Measurements from ENCODE around the gene FUS. TPM values are rescaled to one million over a fixed set of nuclear protein-coding genes. Genes with fewer than 3 reads are reported as not detected.
"Not testable (repeated sequence)": the region's sequence is repeated elsewhere in the genome, so short reads cannot be mapped to it uniquely, and the experiment has no call there.

FUS gene
- total RNA-seq: 39.8 and 72.4 TPM in 2 replicates

- DNase-seq (ENCODE audit: low read depth): peak; percentile 47
Observed at GRCh38 chr16:31179747-31180459, at the start of gene FUS. FUS (plus strand) TSS chr16:31180139; CDS start chr16:31180215, 76 bp downstream.

GRCh38 chr16:31130336-31130891 lies 49.5 kb upstream of the FUS start:
- no peak for DNase-seq (ENCODE audit: low read depth)

GRCh38 chr16:31130899-31131298 lies 49.0 kb upstream of the FUS start:
- DNase-seq (ENCODE audit: low read depth): no peak

GRCh38 chr16:31131416-31131815 lies 48.5 kb upstream of the FUS start:
- no peak for DNase-seq (ENCODE audit: low read depth)

DNA sequence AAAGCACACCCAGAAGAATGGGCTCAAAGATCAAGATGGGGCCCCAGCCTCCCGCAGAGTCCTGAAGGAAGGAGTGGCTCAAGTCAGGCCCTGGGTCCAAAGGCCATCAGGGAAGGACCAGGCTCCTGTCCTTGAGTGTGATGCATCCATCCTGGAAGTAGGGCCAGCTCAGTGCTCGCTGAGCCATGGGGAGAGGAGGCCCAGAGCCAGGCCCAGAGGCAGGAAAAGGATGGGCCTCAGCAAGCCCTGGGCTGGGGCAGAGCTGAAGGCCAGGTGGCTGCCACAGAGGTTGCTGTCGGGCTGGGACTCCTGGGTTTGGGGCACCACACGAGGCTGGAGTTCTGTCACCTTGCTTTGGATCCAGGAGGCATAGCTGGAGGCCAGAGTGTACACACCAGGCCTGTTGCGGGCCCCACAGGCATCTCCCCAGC lies 48.1 kb upstream of the FUS start:
- DNase-seq (ENCODE audit: low read depth): no peak

DNA sequence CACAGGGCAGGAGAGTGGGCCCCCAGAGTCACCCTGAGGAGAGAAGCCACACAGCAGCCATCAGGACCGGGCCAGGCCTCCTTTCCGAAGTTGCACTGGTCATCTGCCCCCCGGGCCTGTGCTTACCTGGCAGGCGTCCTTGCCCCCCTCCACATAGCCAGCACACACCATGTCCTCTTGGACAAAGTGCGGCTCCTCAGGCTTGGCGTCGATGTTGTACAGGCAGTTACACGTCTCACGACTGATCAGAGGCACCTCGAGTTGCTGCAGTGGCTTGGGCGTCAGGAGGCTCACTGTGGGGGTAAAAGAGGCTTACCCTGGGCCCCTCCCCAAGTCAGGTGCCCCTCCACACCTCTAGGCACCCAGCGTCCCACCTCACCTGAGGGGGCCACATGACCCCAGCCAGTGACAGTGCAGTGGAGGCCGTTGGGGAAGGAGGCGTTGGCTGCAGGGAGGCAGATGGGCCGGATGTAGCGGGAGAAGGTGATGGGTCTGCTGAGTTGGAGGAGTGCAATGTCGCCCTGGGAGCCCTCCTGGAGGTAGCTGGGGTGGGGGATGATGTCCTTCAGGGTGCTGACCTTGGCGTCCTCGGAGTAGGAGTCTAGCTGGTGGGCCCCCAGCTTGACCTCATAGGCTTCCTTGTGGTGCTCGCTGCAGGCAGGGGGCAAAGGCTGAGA lies 47.5 kb upstream of the FUS start:
- DNase-seq (ENCODE audit: low read depth): no peak

DNA sequence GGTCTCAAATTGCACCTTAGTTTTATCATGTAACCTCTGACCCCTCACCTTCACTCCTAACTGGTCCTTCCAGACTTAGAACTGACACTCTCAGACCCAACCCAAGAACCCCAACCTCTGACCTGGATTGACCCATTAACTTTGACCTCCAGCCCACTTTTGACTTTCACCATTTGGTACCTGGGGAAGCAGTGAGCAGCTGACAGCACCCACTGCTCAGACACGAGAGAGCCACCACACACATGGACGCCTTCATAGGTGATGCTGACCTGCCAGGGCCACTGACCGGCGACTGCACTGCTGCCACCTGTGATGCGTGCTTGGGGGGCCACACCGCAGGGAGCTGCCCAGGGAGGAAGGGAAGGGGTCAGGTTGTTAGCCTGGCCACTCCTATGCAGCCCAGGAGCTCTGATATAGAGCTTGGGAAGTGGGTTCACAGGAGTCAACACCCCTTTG lies 46.9 kb upstream of the FUS start:
- DNase-seq (ENCODE audit: low read depth): no peak

GRCh38 chr16:31134091-31134571 lies 45.8 kb upstream of the FUS start:
- DNase-seq (ENCODE audit: low read depth): peak; percentile 34

DNA sequence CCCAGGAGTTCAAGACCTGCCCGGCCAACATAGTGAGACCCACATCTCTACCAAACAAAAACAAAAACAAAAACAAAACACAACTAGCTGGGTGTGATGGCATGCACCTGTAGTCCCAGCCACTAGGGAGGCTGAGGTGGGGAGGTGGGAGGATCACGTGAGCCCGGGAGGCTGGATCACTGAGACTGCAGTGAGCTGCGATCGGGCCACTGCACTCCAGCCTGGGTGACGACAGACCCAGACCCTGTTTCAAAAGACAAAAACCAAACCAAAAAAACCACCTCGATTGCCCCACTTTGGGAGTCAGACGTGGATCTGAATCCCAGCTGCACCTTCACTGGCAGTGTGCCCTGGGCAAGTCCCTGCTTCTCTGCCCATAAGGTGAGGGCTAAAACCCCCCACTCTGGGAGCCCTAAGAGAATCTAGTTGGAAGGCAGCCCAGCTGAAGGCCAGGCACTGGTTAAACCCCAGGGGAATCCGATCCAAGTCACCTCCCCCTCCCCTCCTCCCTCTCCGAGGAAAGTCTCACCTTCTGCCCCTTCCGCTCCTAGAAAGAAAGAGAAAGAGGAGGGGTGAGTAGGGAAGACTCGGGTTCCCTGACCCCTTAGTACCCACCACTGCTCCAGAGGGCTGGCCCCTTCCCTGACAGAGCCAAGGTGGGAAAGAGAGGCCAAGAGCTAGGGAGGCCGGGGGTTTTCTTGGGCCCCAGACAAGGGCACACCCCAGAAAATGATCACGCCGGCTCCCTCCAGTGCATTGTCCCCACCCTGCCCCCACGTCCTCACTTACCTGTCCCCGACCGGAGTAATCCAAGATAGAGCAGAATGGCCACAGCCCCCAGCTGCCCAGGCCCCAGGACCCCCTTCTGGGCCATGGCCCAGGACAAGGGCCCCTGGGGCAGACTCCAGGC lies 45.1 kb upstream of the FUS start:
- peak; percentile 38 for DNase-seq (ENCODE audit: low read depth)

- no peak for DNase-seq (ENCODE audit: low read depth)
Observed at GRCh38 chr16:31135535-31136286, 44.2 kb upstream of the FUS start, which contains the start of gene PRSS8. PRSS8 (minus strand) TSS chr16:31135727; CDS start chr16:31135498, 229 bp downstream.

DNA sequence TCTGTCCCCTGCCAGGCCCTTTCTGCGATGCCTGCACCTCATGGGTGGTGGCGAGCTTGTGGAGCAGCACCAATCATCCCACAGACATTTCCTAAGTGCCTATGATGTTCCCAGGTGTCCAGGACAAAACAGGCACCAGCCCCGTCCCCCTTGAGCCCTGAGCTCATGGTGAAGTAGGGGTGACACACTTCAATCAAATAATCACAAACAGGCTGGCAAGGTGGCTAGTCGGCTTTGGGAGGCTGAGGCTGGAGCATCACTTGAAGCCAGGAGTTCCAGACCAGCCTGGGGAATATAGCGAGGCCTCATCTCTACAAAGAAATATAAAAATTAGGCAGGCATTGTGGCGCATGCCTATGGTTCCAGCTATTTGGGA lies 43.7 kb upstream of the FUS start:
- no peak for DNase-seq (ENCODE audit: low read depth)

DNA sequence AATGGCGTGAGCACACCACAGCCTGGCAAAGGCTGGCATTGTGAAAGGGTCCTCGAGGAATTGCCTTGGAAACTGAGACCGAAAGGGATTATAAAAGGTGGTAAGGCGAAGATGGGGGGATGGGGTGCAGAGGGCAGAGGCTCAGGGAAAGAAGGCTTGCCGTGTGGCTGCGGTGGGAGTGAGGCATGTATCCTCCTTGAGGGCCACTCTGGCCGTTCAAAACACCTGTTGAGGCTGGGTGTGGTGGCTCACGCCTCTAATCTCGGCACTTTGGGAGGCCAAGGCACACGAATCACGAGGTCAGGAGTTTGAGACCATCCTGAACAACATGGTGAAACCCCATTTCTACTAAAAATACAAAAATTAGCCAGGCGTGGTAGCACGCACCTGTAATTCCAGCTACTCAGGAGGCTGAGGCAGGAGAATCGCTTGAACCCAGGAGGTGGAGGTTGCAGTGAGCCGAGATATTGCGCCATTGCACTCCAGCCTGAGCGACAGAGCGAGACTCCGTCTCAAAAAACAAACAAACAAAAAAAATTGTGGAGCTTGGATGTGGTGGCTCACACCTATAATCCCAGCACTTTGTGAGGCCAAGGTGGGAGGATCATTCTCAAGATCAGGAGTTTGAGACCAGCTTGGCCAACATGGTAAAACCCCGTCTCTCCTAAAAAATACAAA lies 43.0 kb upstream of the FUS start:
- not testable (repeated sequence) for DNase-seq (ENCODE audit: low read depth)

DNA sequence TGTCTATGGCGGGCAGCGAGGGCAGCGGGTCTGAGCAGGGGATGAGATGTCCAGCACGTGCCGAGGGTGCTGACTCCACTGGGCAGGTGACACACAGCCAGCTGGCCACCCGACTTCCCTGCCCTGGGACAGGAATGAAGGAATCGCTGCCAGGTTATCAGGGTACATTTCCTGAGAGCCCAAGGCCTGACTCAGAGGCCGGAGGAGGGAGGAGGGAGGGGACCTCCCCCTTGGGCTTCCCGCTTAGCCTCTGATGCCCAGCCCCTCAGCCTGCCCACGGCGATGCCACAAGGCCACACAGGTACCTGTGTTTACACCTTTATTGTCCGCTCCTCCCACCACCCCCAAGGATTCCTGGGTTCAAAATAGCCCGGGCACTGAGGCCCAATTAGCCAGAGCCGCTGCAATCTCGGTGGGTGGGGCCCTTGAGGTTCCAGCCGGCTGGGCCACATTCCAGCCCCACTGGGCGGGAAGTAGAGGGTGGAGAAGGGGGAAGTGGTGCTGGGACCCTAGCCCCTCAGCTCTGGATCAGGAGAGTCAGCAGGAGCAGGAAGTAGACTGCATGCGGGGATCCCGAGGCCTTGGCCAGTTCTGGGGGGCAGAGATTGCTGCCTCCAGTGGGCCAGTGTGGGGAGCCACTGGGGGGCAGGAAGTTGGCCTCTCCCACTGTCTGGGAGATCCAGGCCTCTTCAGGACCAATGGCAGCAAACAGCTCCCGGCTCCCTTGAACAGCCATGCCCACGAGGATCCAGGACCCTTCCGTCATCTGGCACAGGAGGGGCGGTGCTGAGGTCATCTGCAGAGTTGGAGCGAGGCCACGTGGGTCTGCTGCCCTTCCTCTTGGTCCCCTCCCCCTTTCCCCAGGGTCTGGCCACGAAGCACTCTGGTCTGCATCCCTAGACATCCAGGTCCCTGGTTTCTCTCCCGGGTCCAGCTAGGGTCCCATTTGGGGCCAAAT lies 41.0 kb upstream of the FUS start:
- peak; percentile 78 for DNase-seq (ENCODE audit: low read depth)

DNA sequence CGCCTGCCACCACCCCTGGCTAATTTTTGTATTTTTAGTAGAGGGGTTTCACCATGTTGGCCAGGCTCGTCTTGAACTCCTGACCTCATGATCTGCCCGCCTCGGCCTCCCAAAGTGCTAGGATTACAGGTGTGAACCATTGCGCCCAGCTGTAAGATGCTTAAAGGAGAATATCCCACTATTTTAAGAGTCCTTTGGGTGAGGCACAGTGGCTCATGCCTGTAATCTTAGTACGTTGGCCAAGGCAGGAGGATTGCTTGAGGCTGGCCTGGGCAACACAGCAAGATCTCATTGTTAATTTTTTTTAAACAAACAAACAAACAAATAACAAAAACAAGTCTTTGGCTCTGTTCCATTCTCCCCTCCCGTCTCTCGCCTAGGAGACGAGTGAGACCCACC lies 38.9 kb upstream of the FUS start:
- DNase-seq (ENCODE audit: low read depth): not testable (repeated sequence)

- peak; percentile 74 for DNase-seq (ENCODE audit: low read depth)
Observed at GRCh38 chr16:31141489-31142108, 38.3 kb upstream of the FUS start.

GRCh38 chr16:31142109-31143010 lies 37.6 kb upstream of the FUS start:
- peak; percentile 92 for DNase-seq (ENCODE audit: low read depth)

- DNase-seq (ENCODE audit: low read depth): no peak
Observed at GRCh38 chr16:31143011-31143693, 36.8 kb upstream of the FUS start.
